ENCODE results near the gene PLXNA2. TPM values are rescaled to one million over a fixed set of nuclear protein-coding genes. Genes with fewer than 3 reads are reported as not detected.
A peak's percentile ranks its signal among the peaks of the same experiment; 100 is the strongest.

The PLXNA2 gene
- total RNA-seq, 2 experiments from 2014 or later: 0.04 TPM; not detected in 1

DNA sequence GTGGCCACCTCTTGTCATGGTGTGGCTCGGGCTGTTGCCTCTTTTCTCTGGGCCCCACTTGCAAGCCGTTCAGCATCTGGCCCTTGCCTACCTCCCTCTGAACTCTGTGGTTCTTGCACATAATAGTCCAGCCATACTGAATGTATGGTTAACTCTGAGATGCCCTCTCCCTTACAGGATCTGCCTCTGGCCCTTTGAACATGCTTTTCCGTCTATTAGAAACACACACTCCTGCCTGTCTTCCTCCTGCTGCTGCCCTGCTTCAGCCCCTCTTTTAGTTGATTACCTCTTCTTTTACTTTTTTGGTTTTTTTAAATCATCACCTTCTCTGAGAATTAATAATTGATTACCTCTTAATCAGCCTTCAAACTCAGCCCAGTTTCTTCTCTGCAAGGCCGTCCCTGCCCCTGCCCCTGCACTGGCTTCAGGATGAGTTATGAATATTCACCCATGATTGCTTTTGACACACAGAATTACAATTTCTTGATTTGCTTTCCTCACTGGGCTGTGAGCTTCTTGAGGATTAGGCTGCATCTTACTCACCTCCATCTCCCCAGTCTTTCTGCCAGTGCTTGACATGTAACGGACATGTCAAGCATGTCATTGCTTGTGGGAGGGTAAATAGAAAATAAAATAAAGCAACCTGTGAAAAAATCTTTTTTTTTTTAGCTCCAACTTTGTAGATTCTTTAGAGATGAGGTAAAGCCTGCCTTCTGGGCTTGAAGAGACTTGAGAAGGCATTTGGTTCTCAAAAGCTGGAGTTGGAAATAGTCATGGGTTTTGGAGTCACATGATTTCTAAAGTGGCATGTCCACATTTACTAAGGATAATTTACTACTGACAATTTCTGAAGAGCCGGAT, 158.3 kb downstream of the PLXNA2 start:
- H3K36me3 Mint-ChIP-seq (ENCODE audit: low read depth): no peaks in the 10 kb centered on the region
- H3K4me3 Mint-ChIP-seq: peak overlapping the region; percentile 67
- ChIA-PET POLR2A (interaction anchor here (0.7 kb wide), 1 partner anchor 90 kb away, joined by 3 read pairs; no protein-coding TSS in a partner anchor), CTCF (interaction anchor here (0.6 to 1.4 kb wide), 5 partner anchors 12 to 277 kb away, joined by 3 to 7 read pairs (median 3); no protein-coding TSS in a partner anchor)
- H3K4me1 Mint-ChIP-seq: peaks cover 25% of the 10 kb centered on the region
- intact Hi-C loops (cut with DNase I, micrococcal nuclease): loop anchor here in 1 of 2 experiments (2.0 to 5.0 kb wide), 2 partner anchors 259 to 439 kb away; partner anchors contain the start of gene CR1L
- ATAC-seq (peak; percentile 14), DNase-seq (no peak)
- no peaks in the 10 kb centered on the region for H3K9me3 Mint-ChIP-seq (ENCODE audit: low read depth)
- H3K27ac Mint-ChIP-seq: peak overlapping the region; percentile 90
- H3K27me3 Mint-ChIP-seq: no peaks in the 10 kb centered on the region

GRCh38 chr1:208084764-208085163, 159.4 kb downstream of the PLXNA2 start:
- no peaks in the 10 kb centered on the region for H3K27me3 Mint-ChIP-seq
- CTCF ChIA-PET: interaction anchor here (0.6 to 1.1 kb wide), 4 partner anchors 10 to 100 kb away, joined by 3 read pairs; no protein-coding TSS in a partner anchor
- H3K4me1 Mint-ChIP-seq: peaks cover 25% of the 10 kb centered on the region
- intact Hi-C loops (cut with DNase I, micrococcal nuclease): loop anchor here in 1 of 2 experiments (5.0 kb wide), 1 partner anchor 437 kb away; the partner anchor contains the start of gene CR1L
- no peak for ATAC-seq
- H3K27ac Mint-ChIP-seq: no peak overlapping the region
- no peak for DNase-seq
- H3K4me3 Mint-ChIP-seq: no peak overlapping the region
- no peaks in the 10 kb centered on the region for H3K36me3 Mint-ChIP-seq (ENCODE audit: low read depth)
- H3K9me3 Mint-ChIP-seq (ENCODE audit: low read depth): no peaks in the 10 kb centered on the region
- POLR2A ChIA-PET: no interaction called here

DNA sequence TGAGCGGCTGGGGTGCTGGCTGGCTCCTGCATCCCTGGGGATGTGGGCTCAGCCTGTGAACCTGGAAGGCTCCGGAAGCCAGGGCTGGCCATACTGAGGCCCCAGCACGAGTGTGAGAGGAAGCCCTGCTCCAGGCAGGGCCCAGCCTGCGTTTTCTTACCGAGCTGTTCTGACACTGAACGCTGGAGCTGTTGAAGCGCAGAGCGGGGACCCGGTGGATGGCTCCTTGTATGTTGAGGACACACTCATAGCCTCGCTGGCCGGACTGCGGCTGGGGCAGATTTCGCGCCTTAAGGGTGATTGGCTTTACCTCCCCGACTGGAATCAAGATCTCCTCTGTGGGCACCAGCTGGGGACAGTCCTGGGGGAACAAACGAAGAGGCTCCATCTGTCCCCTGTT, 160.0 kb downstream of the PLXNA2 start:
- ChIA-PET POLR2A (interaction anchor here (0.6 kb wide), 1 partner anchor 72 kb away, joined by 3 read pairs; no protein-coding TSS in a partner anchor), CTCF (interaction anchor here (0.7 to 1.9 kb wide), 4 partner anchors 10 to 161 kb away, joined by 3 to 9 read pairs (median 3); partner anchors contain the start of gene PLXNA2)
- ATAC-seq (no peak), DNase-seq (no peak)
- Mint-ChIP-seq H3K4me3 (no peak overlapping the region), H3K9me3 (ENCODE audit: low read depth) (no peaks in the 10 kb centered on the region), H3K27ac (no peak overlapping the region), H3K4me1 (peaks cover 25% of the 10 kb centered on the region), H3K36me3 (ENCODE audit: low read depth) (no peaks in the 10 kb centered on the region), H3K27me3 (no peaks in the 10 kb centered on the region)
- intact Hi-C loops (cut with DNase I, micrococcal nuclease): no loop called here

DNA sequence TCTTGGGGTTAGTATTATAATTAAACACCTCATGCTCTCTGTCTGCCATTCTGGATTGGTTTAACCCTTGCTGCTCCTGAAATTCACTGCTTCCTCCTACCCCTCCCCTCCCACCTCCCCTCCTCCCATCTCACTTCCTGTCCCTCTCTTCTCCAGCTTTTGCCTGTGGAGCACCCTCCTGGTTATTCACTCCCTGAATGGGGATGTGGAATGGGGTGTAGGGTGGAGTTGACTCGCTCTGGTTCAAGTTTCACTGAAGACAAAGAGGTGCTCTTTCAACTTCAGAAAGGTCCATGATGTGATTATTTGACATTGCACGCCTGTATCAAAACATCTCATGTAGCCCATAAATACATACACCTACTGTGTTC, 160.5 kb downstream of the PLXNA2 start:
- H3K9me3 Mint-ChIP-seq (ENCODE audit: low read depth): no peaks in the 10 kb centered on the region
- H3K27me3 Mint-ChIP-seq: no peaks in the 10 kb centered on the region
- ATAC-seq (no peak), DNase-seq (no peak)
- no peaks in the 10 kb centered on the region for H3K36me3 Mint-ChIP-seq (ENCODE audit: low read depth)
- peaks cover 25% of the 10 kb centered on the region for H3K4me1 Mint-ChIP-seq
- CTCF ChIA-PET: interaction anchor here (1.1 to 1.9 kb wide), 2 partner anchors 62 to 161 kb away, joined by 4 to 9 read pairs; partner anchors contain the start of gene PLXNA2
- POLR2A ChIA-PET: interaction anchor here (0.6 kb wide), 1 partner anchor 71 kb away, joined by 3 read pairs; no protein-coding TSS in a partner anchor
- no peak overlapping the region for H3K4me3 Mint-ChIP-seq
- no peak overlapping the region for H3K27ac Mint-ChIP-seq
- intact Hi-C loops (cut with DNase I, micrococcal nuclease): no loop called here

DNA sequence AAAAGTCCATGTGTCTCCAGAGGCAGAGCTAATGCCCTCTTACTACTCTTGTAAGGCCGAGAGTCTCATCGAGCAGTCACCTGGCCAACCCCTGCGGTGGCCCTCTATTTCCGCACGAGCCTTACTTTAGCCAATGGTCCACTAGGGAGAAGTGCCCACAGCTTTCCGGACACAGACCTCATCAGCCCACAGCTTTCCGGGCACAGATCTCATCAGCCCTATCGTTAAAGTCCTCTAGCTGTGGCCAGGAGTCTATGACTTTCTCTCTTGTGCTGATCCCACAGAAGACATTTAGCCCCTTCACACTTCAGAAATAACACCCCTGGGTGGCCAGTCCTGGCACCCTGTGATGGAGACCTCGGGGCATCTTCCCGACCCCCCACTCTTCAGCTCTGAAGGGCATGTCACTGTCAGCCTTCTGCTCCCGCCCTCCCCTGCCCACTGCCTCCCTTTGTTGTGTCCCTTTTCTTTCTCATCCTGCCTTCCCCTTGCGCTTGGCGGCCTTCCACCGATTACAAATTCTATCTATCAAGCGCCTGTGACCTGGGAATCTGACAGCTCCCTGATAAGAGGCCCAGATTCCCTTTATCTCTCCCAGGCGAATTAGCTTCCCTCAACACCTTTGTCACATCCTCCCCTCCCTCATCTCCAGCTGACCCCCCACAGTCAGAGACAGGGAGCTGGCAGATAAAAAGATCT, 161.0 kb downstream of the PLXNA2 start:
- intact Hi-C loops (cut with DNase I, micrococcal nuclease): no loop called here
- no peaks in the 10 kb centered on the region for H3K27me3 Mint-ChIP-seq
- H3K9me3 Mint-ChIP-seq (ENCODE audit: low read depth): no peaks in the 10 kb centered on the region
- H3K27ac Mint-ChIP-seq: no peak overlapping the region
- peaks cover 23% of the 10 kb centered on the region for H3K4me1 Mint-ChIP-seq
- no peak overlapping the region for H3K4me3 Mint-ChIP-seq
- ATAC-seq (no peak), DNase-seq (no peak)
- no peaks in the 10 kb centered on the region for H3K36me3 Mint-ChIP-seq (ENCODE audit: low read depth)
- ChIA-PET POLR2A (no interaction called here), CTCF (interaction anchor here (1.1 to 1.9 kb wide), 2 partner anchors 62 to 162 kb away, joined by 4 to 9 read pairs; partner anchors contain the start of gene PLXNA2)

DNA sequence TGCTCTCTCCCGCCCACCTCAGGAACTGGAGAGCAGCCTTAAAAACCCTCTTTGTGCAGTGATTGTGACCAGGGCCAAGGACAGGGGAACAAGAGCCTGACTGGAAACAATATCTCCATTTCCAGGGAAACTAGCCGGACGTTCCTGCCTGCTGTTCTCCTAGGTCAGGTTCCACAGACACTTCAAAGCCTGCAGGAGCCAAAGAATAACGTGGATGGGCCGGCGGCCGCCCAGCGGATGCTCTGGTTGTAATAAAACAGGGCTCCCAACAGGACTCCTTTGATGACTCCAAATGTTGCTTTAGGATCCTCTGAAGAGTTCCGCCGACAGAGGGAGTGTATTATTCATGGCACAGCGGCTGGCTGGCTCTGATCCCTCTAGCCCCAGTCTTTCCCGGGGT, 162.2 kb downstream of the PLXNA2 start:
- ATAC-seq: no peak
- POLR2A ChIA-PET: no interaction called here
- intact Hi-C loops (cut with DNase I, micrococcal nuclease): no loop called here
- peaks cover 14% of the 10 kb centered on the region for H3K4me1 Mint-ChIP-seq
- no peaks in the 10 kb centered on the region for H3K36me3 Mint-ChIP-seq (ENCODE audit: low read depth)
- no peak overlapping the region for H3K4me3 Mint-ChIP-seq
- CTCF ChIA-PET: interaction anchor here (0.9 to 1.1 kb wide), 2 partner anchors 9 to 18 kb away, joined by 3 read pairs; no protein-coding TSS in a partner anchor
- H3K27me3 Mint-ChIP-seq: no peaks in the 10 kb centered on the region
- H3K9me3 Mint-ChIP-seq (ENCODE audit: low read depth): no peaks in the 10 kb centered on the region
- no peak overlapping the region for H3K27ac Mint-ChIP-seq
- DNase-seq: no peak

- intact Hi-C loops (cut with DNase I, micrococcal nuclease): no loop called here
- Mint-ChIP-seq H3K9me3 (ENCODE audit: low read depth) (no peaks in the 10 kb centered on the region), H3K4me3 (no peak overlapping the region), H3K4me1 (peaks cover under 1% of the 10 kb centered on the region), H3K27me3 (no peaks in the 10 kb centered on the region), H3K27ac (no peak overlapping the region), H3K36me3 (ENCODE audit: low read depth) (no peaks in the 10 kb centered on the region)
- DNase-seq: no peak
- CTCF ChIA-PET: interaction anchor here (1.1 kb wide), 1 partner anchor 10 kb away, joined by 3 read pairs; no protein-coding TSS in a partner anchor
- no peak for ATAC-seq
- POLR2A ChIA-PET: no interaction called here
Observed at GRCh38 chr1:208080396-208081286, 163.5 kb downstream of the PLXNA2 start.

DNA sequence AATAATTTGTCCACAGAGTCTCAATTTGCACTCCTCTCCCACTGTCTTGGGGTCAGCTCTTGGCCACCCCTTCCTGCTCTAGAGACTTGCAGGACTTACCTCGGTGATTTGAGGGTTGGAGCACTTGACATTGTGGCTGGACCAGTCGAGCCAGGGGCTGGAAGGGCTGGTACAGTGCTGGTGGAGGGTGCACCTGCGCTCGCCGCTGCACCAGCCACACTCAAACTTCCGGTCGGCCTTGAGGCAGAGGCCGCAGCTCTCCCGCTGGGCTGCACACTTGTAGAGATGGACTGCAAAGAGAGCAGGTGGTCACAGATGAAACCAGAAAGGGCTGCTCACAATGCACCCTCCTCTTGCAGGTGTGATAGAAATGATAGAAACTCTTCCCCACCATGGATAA, 165.0 kb downstream of the PLXNA2 start:
- ChIA-PET POLR2A (no interaction called here), CTCF (interaction anchor here (0.6 kb wide), 1 partner anchor 9 kb away, joined by 3 read pairs; no protein-coding TSS in a partner anchor)
- Mint-ChIP-seq H3K4me3 (no peak overlapping the region), H3K27ac (no peak overlapping the region), H3K36me3 (ENCODE audit: low read depth) (no peaks in the 10 kb centered on the region), H3K9me3 (ENCODE audit: low read depth) (no peaks in the 10 kb centered on the region), H3K4me1 (no peaks in the 10 kb centered on the region), H3K27me3 (no peaks in the 10 kb centered on the region)
- no peak for ATAC-seq
- intact Hi-C loops (cut with DNase I, micrococcal nuclease): no loop called here
- DNase-seq: no peak

- no peak for ATAC-seq
- Mint-ChIP-seq H3K36me3 (ENCODE audit: low read depth) (no peaks in the 10 kb centered on the region), H3K27me3 (no peaks in the 10 kb centered on the region), H3K4me1 (no peaks in the 10 kb centered on the region), H3K27ac (no peak overlapping the region), H3K9me3 (ENCODE audit: low read depth) (no peaks in the 10 kb centered on the region), H3K4me3 (no peak overlapping the region)
- intact Hi-C loops (cut with DNase I, micrococcal nuclease): no loop called here
- ChIA-PET CTCF (no interaction called here), POLR2A (no interaction called here)
- no peak for DNase-seq
Observed at GRCh38 chr1:208078752-208079151, 165.4 kb downstream of the PLXNA2 start.

- Mint-ChIP-seq H3K4me3 (no peak overlapping the region), H3K4me1 (no peaks in the 10 kb centered on the region), H3K27me3 (no peaks in the 10 kb centered on the region), H3K36me3 (ENCODE audit: low read depth) (no peaks in the 10 kb centered on the region), H3K9me3 (ENCODE audit: low read depth) (no peaks in the 10 kb centered on the region), H3K27ac (no peak overlapping the region)
- intact Hi-C loops (cut with DNase I, micrococcal nuclease): no loop called here
- POLR2A ChIA-PET: no interaction called here
- ATAC-seq (no peak), DNase-seq (no peak)
- CTCF ChIA-PET: interaction anchor here (0.7 kb wide), 1 partner anchor 167 kb away, joined by 3 read pairs; the partner anchor contains the start of gene PLXNA2
Observed at GRCh38 chr1:208077232-208078075, 166.7 kb downstream of the PLXNA2 start.
